Mesendoderm (in vitro differentiated cells): ENCODE data around the gene SLA2.
"Not testable (repeated sequence)": the region's sequence is repeated elsewhere in the genome, so short reads cannot be mapped to it uniquely, and the experiment has no call there.

Source experiments
- DNase-seq: peaks from one replicate; pipeline ENCODE4 v3.0.0; 2013
- H2AK5ac ChIP-seq: 2 replicates; pipeline ENCODE4 v1.6.1; 2013; ENCODE audit warnings: low read length, inconsistent platforms
- H2BK120ac ChIP-seq: 2 replicates; pipeline ENCODE4 v1.6.1; 2013; ENCODE audit warnings: low read depth, mild to moderate bottlenecking, low read length, moderate library complexity, mixed read lengths
- H2BK15ac ChIP-seq: replicated peaks from 2 replicates; pipeline ENCODE4 v1.6.1; 2013; ENCODE audit warnings: low read depth, mild to moderate bottlenecking, moderate library complexity
- H2BK5ac ChIP-seq: 2 replicates; pipeline ENCODE4 v1.6.1; 2013; ENCODE audit warnings: low read length, inconsistent platforms
- H3K18ac ChIP-seq: 2 replicates; pipeline ENCODE4 v1.6.1; 2013; ENCODE audit warnings: mild to moderate bottlenecking, low read length, mixed read lengths
- H3K23ac ChIP-seq: one replicate; pipeline ENCODE4 v1.6.1; 2013; ENCODE audit warnings: low read length
- H3K27ac ChIP-seq: 2 replicates; pipeline ENCODE4 v1.5.1; 2013; ENCODE audit warnings: low read depth, mild to moderate bottlenecking, inconsistent platforms, low read length, moderate library complexity
- H3K27me3 ChIP-seq: 2 replicates; pipeline ENCODE4 v1.6.1; 2013; ENCODE audit warnings: low read length, control low read depth, mild to moderate bottlenecking, inconsistent platforms; ENCODE audit not compliant: insufficient read depth, poor library complexity
- H3K36me3 ChIP-seq: 2 replicates; pipeline ENCODE4 v1.6.1; 2013; ENCODE audit warnings: low read length, inconsistent platforms; ENCODE audit not compliant: control insufficient read depth, insufficient read depth
- H3K4ac ChIP-seq: one replicate; pipeline ENCODE4 v1.6.1; 2013; ENCODE audit warnings: low read depth, mild to moderate bottlenecking, low read length, moderate library complexity
- H3K4me1 ChIP-seq: 2 replicates; pipeline ENCODE4 v1.6.1; 2013; ENCODE audit warnings: low read depth, low read length, inconsistent platforms; ENCODE audit not compliant: control insufficient read depth
- H3K4me2 ChIP-seq: 2 replicates; pipeline ENCODE4 v1.6.1; 2013; ENCODE audit warnings: low read length
- H3K4me3 ChIP-seq: 2 replicates; pipeline ENCODE4 v1.5.1; 2013; ENCODE audit warnings: mild to moderate bottlenecking, low read length
- H3K56ac ChIP-seq: one replicate; pipeline ENCODE4 v1.6.1; 2013; ENCODE audit warnings: low read length
- H3K79me1 ChIP-seq: 2 replicates; pipeline ENCODE4 v1.6.1; 2013; ENCODE audit warnings: low read length, inconsistent platforms
- H3K79me2 ChIP-seq: 2 replicates; pipeline ENCODE4 v1.6.1; 2013; ENCODE audit warnings: mild to moderate bottlenecking, low read length; ENCODE audit not compliant: control insufficient read depth, insufficient read depth
- H3K9ac ChIP-seq: 2 replicates; pipeline ENCODE4 v1.6.1; 2013; ENCODE audit warnings: low read length, inconsistent platforms
- H4K5ac ChIP-seq: one replicate; pipeline ENCODE4 v1.6.1; 2013; ENCODE audit warnings: low read length
- H4K8ac ChIP-seq: one replicate; pipeline ENCODE4 v1.6.1; 2013; ENCODE audit warnings: low read depth, mild to moderate bottlenecking, control low read depth, low read length, moderate library complexity
- whole genome bisulfite sequencing: extraction: QIAGEN DNeasy Blood & Tissue Kit; methylation state at CpG from one replicate; pipeline ENCODE4 v1.1.7; 2013; ENCODE audit warnings: low lambda C conversion rate, missing lambda C conversion rate; ENCODE audit not compliant: insufficient coverage; ENCODE audit errors: extremely low coverage; 5-methylcytosine and 5-hydroxymethylcytosine counted together

The SLA2 gene

DNA sequence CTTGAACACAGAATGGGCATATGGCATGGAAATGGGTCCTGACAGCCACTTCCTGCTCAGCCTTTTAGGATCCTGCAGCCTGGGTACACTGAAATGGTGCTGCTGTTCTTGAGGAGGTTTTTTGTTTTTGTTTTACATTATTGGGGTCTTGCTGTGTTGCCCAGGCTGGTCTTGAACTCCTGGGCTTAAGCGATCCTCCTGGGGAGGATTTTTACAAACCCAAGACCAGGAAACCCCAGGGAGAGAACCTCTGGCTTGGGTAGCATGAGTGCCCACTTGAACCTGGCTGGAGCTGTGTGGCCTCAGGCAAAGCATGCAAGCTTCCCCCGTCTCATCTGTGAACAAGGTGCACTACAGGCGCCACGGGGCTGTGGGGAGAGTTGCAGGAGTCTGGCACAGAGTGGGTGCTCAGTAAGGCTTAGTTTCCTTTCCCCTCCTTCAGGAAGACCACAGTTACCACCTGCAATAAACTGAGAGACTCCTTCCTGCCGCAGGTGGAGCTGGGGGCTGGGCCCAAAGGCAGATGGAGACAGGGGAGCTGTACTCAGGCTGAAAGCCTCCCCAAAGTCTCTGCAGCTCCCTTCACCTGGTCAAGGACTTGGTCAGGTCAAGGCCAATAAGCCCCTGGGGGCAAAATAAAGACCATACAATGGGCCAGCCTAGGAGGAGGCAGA, 1.8 kb downstream of the SLA2 start:
- Histone ChIP-seq H3K27me3 (no peaks in the 10 kb centered on the region), H2BK15ac (no peak overlapping the region), H2AK5ac (no peak overlapping the region), H3K23ac (no peak overlapping the region), H3K4me3 (no peak overlapping the region), H2BK5ac (no peak overlapping the region), H3K36me3 (no peaks in the 10 kb centered on the region), H3K79me1 (no peaks in the 10 kb centered on the region), H3K4ac (no peak overlapping the region), H3K79me2 (no peaks in the 10 kb centered on the region), H3K56ac (no peak overlapping the region), H3K9ac (no peak overlapping the region), H4K5ac (no peak overlapping the region), H3K4me1 (no peaks in the 10 kb centered on the region), H3K27ac (no peak overlapping the region), H4K8ac (no peak overlapping the region), H3K4me2 (no peak overlapping the region), H3K18ac (no peak overlapping the region), H2BK120ac (no peak overlapping the region)
- no peak for DNase-seq
- no CpG with 5 or more reads among the region's 5 CpGs for WGBS

GRCh38 chr20:36642136-36642535, 3.9 kb downstream of the SLA2 start:
- H3K23ac ChIP-seq = no peak overlapping the region
- no peaks in the 10 kb centered on the region for H3K27me3 ChIP-seq
- H2BK15ac ChIP-seq = no peak overlapping the region
- H2AK5ac ChIP-seq = no peak overlapping the region
- no peak overlapping the region for H3K4me3 ChIP-seq
- H2BK120ac ChIP-seq = no peak overlapping the region
- no peaks in the 10 kb centered on the region for H3K36me3 ChIP-seq
- H3K56ac ChIP-seq = no peak overlapping the region
- H3K27ac ChIP-seq = no peak overlapping the region
- no peak overlapping the region for H3K9ac ChIP-seq
- no peak overlapping the region for H3K4me2 ChIP-seq
- H3K4ac ChIP-seq = no peak overlapping the region
- no CpG with 5 or more reads among the region's 6 CpGs for WGBS
- no peaks in the 10 kb centered on the region for H3K79me2 ChIP-seq
- H2BK5ac ChIP-seq = no peak overlapping the region
- no peaks in the 10 kb centered on the region for H3K4me1 ChIP-seq
- no peaks in the 10 kb centered on the region for H3K79me1 ChIP-seq
- no peak overlapping the region for H4K5ac ChIP-seq
- H3K18ac ChIP-seq = no peak overlapping the region
- no peak overlapping the region for H4K8ac ChIP-seq
- DNase-seq = no peak

GRCh38 chr20:36641506-36641843, 4.5 kb downstream of the SLA2 start:
- H3K27me3 ChIP-seq = no peaks in the 10 kb centered on the region
- no peak overlapping the region for H4K8ac ChIP-seq
- no peaks in the 10 kb centered on the region for H3K36me3 ChIP-seq
- no peaks in the 10 kb centered on the region for H3K79me1 ChIP-seq
- H3K9ac ChIP-seq = no peak overlapping the region
- DNase-seq = no peak
- H4K5ac ChIP-seq = no peak overlapping the region
- no peak overlapping the region for H3K56ac ChIP-seq
- H3K4ac ChIP-seq = no peak overlapping the region
- no peaks in the 10 kb centered on the region for H3K4me1 ChIP-seq
- H2AK5ac ChIP-seq = no peak overlapping the region
- no peaks in the 10 kb centered on the region for H3K79me2 ChIP-seq
- H3K4me3 ChIP-seq = no peak overlapping the region
- no CpG with 5 or more reads among the region's 3 CpGs for WGBS
- no peak overlapping the region for H3K23ac ChIP-seq
- H2BK5ac ChIP-seq = no peak overlapping the region
- H3K18ac ChIP-seq = no peak overlapping the region
- H3K4me2 ChIP-seq = no peak overlapping the region
- H2BK15ac ChIP-seq = no peak overlapping the region
- no peak overlapping the region for H2BK120ac ChIP-seq
- no peak overlapping the region for H3K27ac ChIP-seq

DNA sequence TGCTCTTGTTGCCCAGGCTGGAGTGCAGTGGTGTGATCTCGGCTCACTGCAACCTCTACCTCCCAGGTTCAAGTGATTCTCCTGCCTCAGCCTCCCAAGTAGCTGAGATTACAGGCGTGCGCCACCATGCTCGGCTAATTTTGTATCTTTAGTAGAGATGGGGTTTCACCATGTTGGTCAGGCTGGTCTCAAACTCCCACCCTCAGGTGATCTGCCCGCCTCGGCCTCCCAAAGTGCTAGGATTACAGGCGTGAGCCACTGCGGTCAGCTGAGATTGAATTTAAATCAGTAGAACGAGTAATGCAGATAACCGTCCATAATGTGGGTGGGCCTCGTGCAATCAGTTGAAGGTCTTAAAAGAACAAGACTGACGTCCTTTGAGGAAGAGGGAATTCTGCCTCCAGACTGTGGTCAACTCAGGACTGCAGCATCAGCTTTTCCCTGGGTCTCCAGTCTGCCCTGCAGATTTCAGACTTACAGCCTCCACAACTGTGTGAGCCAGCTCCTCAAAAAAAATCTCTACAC, 7.1 kb downstream of the SLA2 start:
- H3K4me3 ChIP-seq, H3K36me3 ChIP-seq, H3K79me2 ChIP-seq, H3K4me2 ChIP-seq, H2BK15ac ChIP-seq, H3K9ac ChIP-seq, DNase-seq, H3K23ac ChIP-seq, H3K18ac ChIP-seq, H3K4me1 ChIP-seq, H3K79me1 ChIP-seq, H3K27ac ChIP-seq, H3K56ac ChIP-seq, H2AK5ac ChIP-seq, H2BK5ac ChIP-seq, H3K27me3 ChIP-seq, H2BK120ac ChIP-seq, H4K8ac ChIP-seq, H3K4ac ChIP-seq, H4K5ac ChIP-seq: not testable (repeated sequence)
- no CpG with 5 or more reads among the region's 12 CpGs for WGBS

GRCh38 chr20:36634342-36634741, 11.7 kb downstream of the SLA2 start:
- no peak overlapping the region for H3K4ac ChIP-seq
- H4K5ac ChIP-seq = no peak overlapping the region
- WGBS = no CpG with 5 or more reads among the region's 11 CpGs
- H3K79me1 ChIP-seq = no peaks in the 10 kb centered on the region
- no peak overlapping the region for H3K23ac ChIP-seq
- H2AK5ac ChIP-seq = no peak overlapping the region
- H2BK120ac ChIP-seq = no peak overlapping the region
- H3K36me3 ChIP-seq = no peaks in the 10 kb centered on the region
- H2BK15ac ChIP-seq = no peak overlapping the region
- no peak for DNase-seq
- no peak overlapping the region for H2BK5ac ChIP-seq
- no peak overlapping the region for H3K27ac ChIP-seq
- H3K4me1 ChIP-seq = no peaks in the 10 kb centered on the region
- no peak overlapping the region for H4K8ac ChIP-seq
- no peaks in the 10 kb centered on the region for H3K79me2 ChIP-seq
- H3K18ac ChIP-seq = no peak overlapping the region
- H3K4me2 ChIP-seq = no peak overlapping the region
- no peak overlapping the region for H3K56ac ChIP-seq
- H3K9ac ChIP-seq = no peak overlapping the region
- no peak overlapping the region for H3K4me3 ChIP-seq
- H3K27me3 ChIP-seq = no peaks in the 10 kb centered on the region

- Histone ChIP-seq H3K23ac (no peak overlapping the region), H2BK120ac (no peak overlapping the region), H3K79me2 (no peaks in the 10 kb centered on the region), H3K4me3 (no peak overlapping the region), H2BK5ac (no peak overlapping the region), H3K9ac (no peak overlapping the region), H2BK15ac (no peak overlapping the region), H3K4me1 (no peaks in the 10 kb centered on the region), H4K8ac (no peak overlapping the region), H3K79me1 (no peaks in the 10 kb centered on the region), H2AK5ac (no peak overlapping the region), H3K4me2 (no peak overlapping the region), H3K27me3 (no peaks in the 10 kb centered on the region), H3K36me3 (no peaks in the 10 kb centered on the region), H3K18ac (no peak overlapping the region), H3K56ac (no peak overlapping the region), H4K5ac (no peak overlapping the region), H3K27ac (no peak overlapping the region), H3K4ac (no peak overlapping the region)
- WGBS = no CpG with 5 or more reads among the region's 9 CpGs
- no peak for DNase-seq
Measured at GRCh38 chr20:36633285-36633772, 12.7 kb downstream of the SLA2 start.
